Epithelial cell of proximal tubule (primary cell): Measurements from ENCODE around the gene DCPS. TPM values are rescaled to one million over a fixed set of nuclear protein-coding genes. Genes with fewer than 3 reads are reported as not detected.
"Not testable (repeated sequence)": the region's sequence is repeated elsewhere in the genome, so short reads cannot be mapped to it uniquely, and the experiment has no call there.

Experiments used
- DNase-seq: peaks from one replicate; pipeline ENCODE4 v3.0.0-alpha.2; 2011; ENCODE audit warnings: low read depth
- H3K4me3 ChIP-seq: 2 replicates; pipeline ENCODE4 v1.5.1; 2011; ENCODE audit warnings: low read depth, mild to moderate bottlenecking, low read length
- CTCF ChIP-seq: conservative IDR thresholded peaks from 2 replicates; pipeline ENCODE4 v1.5.1; 2012; ENCODE audit warnings: low read depth, mild to moderate bottlenecking, low read length
- total RNA-seq: library from RNA; depleted of rRNA; stranded (reverse); fragments of >200 nt; gene quantifications from 2 replicates; pipeline ENCODE4 v1.2.3, GENCODE V29; 2015

DCPS gene
- total RNA-seq, 1 donor from 2014 or later, result 17.2 TPM

GRCh38 chr11:126307706-126308105 lies 3.8 kb downstream of the DCPS start:
- peak; percentile 54 for TF ChIP-seq CTCF
- DNase-seq, result no peak
- H3K4me3 ChIP-seq, result no peak overlapping the region

- no peak for TF ChIP-seq CTCF
- H3K4me3 ChIP-seq, result no peak overlapping the region
- DNase-seq, result no peak
Observed at GRCh38 chr11:126308271-126308671, 4.4 kb downstream of the DCPS start.

GRCh38 chr11:126308771-126309170 lies 4.9 kb downstream of the DCPS start:
- not testable (repeated sequence) for DNase-seq, H3K4me3 ChIP-seq

- DNase-seq, result no peak
- peak; percentile 88 for TF ChIP-seq CTCF
Observed at GRCh38 chr11:126310200-126310991, 6.5 kb downstream of the DCPS start.

GRCh38 chr11:126310992-126311310 lies 7.1 kb downstream of the DCPS start:
- no peak for TF ChIP-seq CTCF
- no peak for DNase-seq
- no peak overlapping the region for H3K4me3 ChIP-seq

More at GRCh38 chr11:126310200-126310991, 6.5 kb downstream of the DCPS start:
- H3K4me3 ChIP-seq, result no peak overlapping the region

GRCh38 chr11:126311401-126312291 lies 7.8 kb downstream of the DCPS start:
- TF ChIP-seq CTCF, result no peak
- H3K4me3 ChIP-seq, result no peak overlapping the region
- DNase-seq, result no peak

- no peak for TF ChIP-seq CTCF
- DNase-seq, result no peak
- no peak overlapping the region for H3K4me3 ChIP-seq
Observed at GRCh38 chr11:126312961-126313360, 9.1 kb downstream of the DCPS start.
